AG10803 (cell line): Measurements from ENCODE around the gene BARD1.
"Not testable (repeated sequence)": the region's sequence is repeated elsewhere in the genome, so short reads cannot be mapped to it uniquely, and the experiment has no call there.

Experiments
- DNase-seq: peaks from one replicate; pipeline ENCODE4 v3.0.0; 2010; ENCODE audit warnings: low read depth
- H3K4me3 ChIP-seq: 2 replicates; pipeline ENCODE4 v1.5.1; 2011; ENCODE audit warnings: mild to moderate bottlenecking, low read length, control low read depth
- CTCF ChIP-seq: conservative IDR thresholded peaks from 2 replicates; pipeline ENCODE4 v1.5.1; 2011; ENCODE audit warnings: mild to moderate bottlenecking, low read length, control low read depth, inconsistent platforms

Gene BARD1

GRCh38 chr2:214801068-214801467 lies 8.4 kb downstream of the BARD1 start:
- DNase-seq, result no peak
- no peak for TF ChIP-seq CTCF
- no peak overlapping the region for H3K4me3 ChIP-seq

- no peak for TF ChIP-seq CTCF
- no peak for DNase-seq
- H3K4me3 ChIP-seq, result no peak overlapping the region
Measured at GRCh38 chr2:214800180-214800579, 9.3 kb downstream of the BARD1 start.

GRCh38 chr2:214796911-214797310 lies 12.6 kb downstream of the BARD1 start:
- DNase-seq, result no peak
- TF ChIP-seq CTCF, result no peak
- H3K4me3 ChIP-seq, result no peak overlapping the region

- DNase-seq, H3K4me3 ChIP-seq: not testable (repeated sequence)
Measured at GRCh38 chr2:214783181-214783580, 26.3 kb downstream of the BARD1 start.

- no peak overlapping the region for H3K4me3 ChIP-seq
- no peak for DNase-seq
- no peak for TF ChIP-seq CTCF
Measured at GRCh38 chr2:214782671-214783070, 26.8 kb downstream of the BARD1 start.

GRCh38 chr2:214781226-214781625 lies 28.3 kb downstream of the BARD1 start:
- no peak for TF ChIP-seq CTCF
- no peak overlapping the region for H3K4me3 ChIP-seq
- DNase-seq, result no peak

- DNase-seq, result no peak
- no peak for TF ChIP-seq CTCF
Measured at GRCh38 chr2:214775971-214776370, 33.5 kb downstream of the BARD1 start.

GRCh38 chr2:214774108-214774507 lies 35.4 kb downstream of the BARD1 start:
- TF ChIP-seq CTCF, result no peak
- peak; percentile 15 for DNase-seq
- no peak overlapping the region for H3K4me3 ChIP-seq

More at GRCh38 chr2:214775971-214776370, 33.5 kb downstream of the BARD1 start:
- no peak overlapping the region for H3K4me3 ChIP-seq
